Thyroid gland (tissue), 4 donors: Measurements from ENCODE around the gene POU6F2.

Source experiments
- CTCF ChIP-seq, 6 experiments: fragments of 200-600 bp in 3 of 6; fragments of 450-650 bp in 3 of 6; sonication (generic) in 3 of 6; IDR thresholded peaks; one replicate each; pipeline ENCODE4 v1.5.1; 2016 to 2019; ENCODE audit warnings: antibody characterized with exemption in 6 of 6, mild to moderate bottlenecking in 2 of 6, inconsistent platforms in 1 of 6, moderate library complexity in 1 of 6
- POLR2A ChIP-seq, 2 donors: fragments of 450-650 bp; IDR thresholded peaks; one replicate each; pipeline ENCODE4 v1.6.1; 2017; ENCODE audit warnings: antibody characterized with exemption in 2 of 2, mild to moderate bottlenecking in 2 of 2, moderate library complexity in 1 of 2

- TF ChIP-seq CTCF (IDR thresholded peaks at IDR 0.05) (no peak), POLR2A (IDR thresholded peaks at IDR 0.05) (no peak)
These were observed 414.4 kb downstream of the POU6F2 start for GRCh38 chr7:39392151-39392550.
